COR-L47 (cell line): Measurements from ENCODE around the gene KRT10.
"Not testable (repeated sequence)": the region's sequence is repeated elsewhere in the genome, so short reads cannot be mapped to it uniquely, and the experiment has no call there.

Source experiments
- DNase-seq: peaks from one replicate; lab custom pipeline; 2025; lab: John Stamatoyannopoulos, UW

KRT10 gene

GRCh38 chr17:40822132-40822812 is at the start of gene KRT10:
Gene KRT10, minus strand, starts transcription at chr17:40822614. Its CDS starts 29 bp downstream, at chr17:40822585.
- DNase-seq, result no peak

GRCh38 chr17:40871316-40871715 is 48.9 kb upstream of the KRT10 start:
- DNase-seq, result no peak

- no peak for DNase-seq
Observed at GRCh38 chr17:40870136-40870535, 47.7 kb upstream of the KRT10 start.

- DNase-seq, result no peak
Observed at GRCh38 chr17:40866838-40867237, 44.4 kb upstream of the KRT10 start, which contains the start of gene KRT12. Gene KRT12, minus strand, starts transcription at chr17:40867223. Its CDS starts 37 bp downstream, at chr17:40867186.

- DNase-seq, result no peak
Observed at GRCh38 chr17:40864661-40865390, 42.4 kb upstream of the KRT10 start.

- no peak for DNase-seq
Observed at GRCh38 chr17:40862985-40863733, 40.7 kb upstream of the KRT10 start.

GRCh38 chr17:40859536-40859935 is 37.1 kb upstream of the KRT10 start:
- DNase-seq, result no peak

- not testable (repeated sequence) for DNase-seq
Observed at GRCh38 chr17:40858667-40859066, 36.3 kb upstream of the KRT10 start.

GRCh38 chr17:40857535-40857934 is 35.1 kb upstream of the KRT10 start:
- DNase-seq, result no peak

GRCh38 chr17:40854175-40854814 is 31.9 kb upstream of the KRT10 start:
- no peak for DNase-seq

GRCh38 chr17:40852364-40852763 is 29.9 kb upstream of the KRT10 start:
- DNase-seq, result no peak

GRCh38 chr17:40850293-40850972 is 28.0 kb upstream of the KRT10 start:
- no peak for DNase-seq

- no peak for DNase-seq
Observed at GRCh38 chr17:40849723-40850122, 27.3 kb upstream of the KRT10 start.

GRCh38 chr17:40848583-40849235 is 26.3 kb upstream of the KRT10 start:
- no peak for DNase-seq

- no peak for DNase-seq
Observed at GRCh38 chr17:40846515-40847144, 24.2 kb upstream of the KRT10 start.

- no peak for DNase-seq
Observed at GRCh38 chr17:40844671-40845107, 22.3 kb upstream of the KRT10 start.

- DNase-seq, result no peak
Observed at GRCh38 chr17:40843242-40843641, 20.8 kb upstream of the KRT10 start.

GRCh38 chr17:40841246-40841645 is 18.8 kb upstream of the KRT10 start:
- DNase-seq, result no peak

GRCh38 chr17:40839194-40839593 is 16.8 kb upstream of the KRT10 start:
- DNase-seq, result no peak

- no peak for DNase-seq
Observed at GRCh38 chr17:40836020-40836419, 13.6 kb upstream of the KRT10 start.

- no peak for DNase-seq
Observed at GRCh38 chr17:40833882-40834281, 11.5 kb upstream of the KRT10 start.
